Body of pancreas (tissue), 4 donors: ENCODE results near the gene MED13L. TPM values are rescaled to one million over a fixed set of nuclear protein-coding genes. Genes with fewer than 3 reads are reported as not detected.

Experiments
- ATAC-seq: fragments of 150-250 bp; one replicate; pipeline ENCODE4 v1.9.1; 2016
- DNase-seq, 4 donors: peaks; one replicate each; pipeline ENCODE4 v3.0.0-alpha.2; 2019
- H3K27ac ChIP-seq, 4 donors: fragments of 200-600 bp; sonication (generic); 1 replicate in 3 of 4; 2 replicates in 1 of 4; pipeline versions ENCODE4 v1.5.1 to v1.6.1; 2016 to 2019; ENCODE audit warnings: mild to moderate bottlenecking in 1 of 4, mixed read lengths in 1 of 4, moderate library complexity in 1 of 4
- H3K27me3 ChIP-seq, 2 donors: fragments of 200-600 bp; sonication (generic); one replicate each; pipeline ENCODE4 v1.6.0; 2016; ENCODE audit warnings: mild to moderate bottlenecking in 1 of 2
- H3K36me3 ChIP-seq, 2 donors: fragments of 200-600 bp; sonication (generic); replicated peaks in 1 of 2; 2 replicates each; pipeline ENCODE4 v1.5.1; 2016; ENCODE audit warnings: low read depth in 2 of 2; ENCODE audit not compliant: insufficient read depth in 1 of 2
- H3K4me1 ChIP-seq: fragments of 200-600 bp; sonication (generic); one replicate; pipeline ENCODE4 v1.6.0; 2016
- H3K4me3 ChIP-seq, 2 donors: fragments of 200-600 bp; sonication (generic); 1 replicate in 1 of 2; 2 replicates in 1 of 2; pipeline ENCODE4 v1.5.1; 2016 to 2019
- H3K9me3 ChIP-seq, 3 donors: fragments of 200-600 bp; sonication (generic); 1 replicate in 2 of 3; 2 replicates in 1 of 3; pipeline ENCODE4 v1.5.1; 2016
- POLR2A ChIP-seq, 3 donors: fragments of 450-650 bp; IDR thresholded peaks; one replicate each; pipeline ENCODE4 v1.6.1; 2016; ENCODE audit warnings: antibody characterized with exemption in 3 of 3, mild to moderate bottlenecking in 2 of 3
- WGBS, 2 donors: methylation state at CpG; one replicate each; pipeline ENCODE4 v1.1.5; 2017; 5-methylcytosine and 5-hydroxymethylcytosine counted together
- intact Hi-C: fragments of 100-400 bp; cut with DNase I; formaldehyde crosslinking; loops from one replicate; pipeline ENCODE4 v1.15.1; 2023
- total RNA-seq, 2 donors: library from RNA; depleted of rRNA; stranded (reverse); fragments of >200 nt; gene quantifications; one replicate each; pipeline ENCODE4 v1.1.0, GENCODE V29; 2016
- TF ChIP-seq, protein P1 (sequence below), 7 experiments: fragments of 450-650 bp in 4 of 7; fragments of 200-600 bp in 3 of 7; sonication (generic) in 3 of 7; IDR thresholded peaks; one replicate each; pipeline ENCODE4 v1.5.1; 2016 to 2019; ENCODE audit warnings: antibody characterized with exemption in 7 of 7

Gene MED13L
- total RNA-seq, 2 donors from 2014 or later: 65.9 to 72.6 TPM

- ATAC-seq (no peak), DNase-seq (no peak)
- Histone ChIP-seq H3K36me3 (no peaks in the 10 kb centered on the region), H3K27me3 (no peaks in the 10 kb centered on the region), H3K4me3 (no peak overlapping the region), H3K9me3 (no peaks in the 10 kb centered on the region), H3K4me1 (peaks cover 14% of the 10 kb centered on the region), H3K27ac (no peak overlapping the region)
- intact Hi-C loops: no loop called here
- WGBS, 2 donors: 81 to 82% methylated on average over 3 of the region's 3 CpGs
- no peak for TF ChIP-seq POLR2A (IDR thresholded peaks at IDR 0.05)
- TF ChIP-seq, protein P1, sequence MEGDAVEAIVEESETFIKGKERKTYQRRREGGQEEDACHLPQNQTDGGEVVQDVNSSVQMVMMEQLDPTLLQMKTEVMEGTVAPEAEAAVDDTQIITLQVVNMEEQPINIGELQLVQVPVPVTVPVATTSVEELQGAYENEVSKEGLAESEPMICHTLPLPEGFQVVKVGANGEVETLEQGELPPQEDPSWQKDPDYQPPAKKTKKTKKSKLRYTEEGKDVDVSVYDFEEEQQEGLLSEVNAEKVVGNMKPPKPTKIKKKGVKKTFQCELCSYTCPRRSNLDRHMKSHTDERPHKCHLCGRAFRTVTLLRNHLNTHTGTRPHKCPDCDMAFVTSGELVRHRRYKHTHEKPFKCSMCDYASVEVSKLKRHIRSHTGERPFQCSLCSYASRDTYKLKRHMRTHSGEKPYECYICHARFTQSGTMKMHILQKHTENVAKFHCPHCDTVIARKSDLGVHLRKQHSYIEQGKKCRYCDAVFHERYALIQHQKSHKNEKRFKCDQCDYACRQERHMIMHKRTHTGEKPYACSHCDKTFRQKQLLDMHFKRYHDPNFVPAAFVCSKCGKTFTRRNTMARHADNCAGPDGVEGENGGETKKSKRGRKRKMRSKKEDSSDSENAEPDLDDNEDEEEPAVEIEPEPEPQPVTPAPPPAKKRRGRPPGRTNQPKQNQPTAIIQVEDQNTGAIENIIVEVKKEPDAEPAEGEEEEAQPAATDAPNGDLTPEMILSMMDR (IDR thresholded peaks at IDR 0.05): no peak
Measured at GRCh38 chr12:116055895-116056607, 221.4 kb downstream of the MED13L start.

DNA sequence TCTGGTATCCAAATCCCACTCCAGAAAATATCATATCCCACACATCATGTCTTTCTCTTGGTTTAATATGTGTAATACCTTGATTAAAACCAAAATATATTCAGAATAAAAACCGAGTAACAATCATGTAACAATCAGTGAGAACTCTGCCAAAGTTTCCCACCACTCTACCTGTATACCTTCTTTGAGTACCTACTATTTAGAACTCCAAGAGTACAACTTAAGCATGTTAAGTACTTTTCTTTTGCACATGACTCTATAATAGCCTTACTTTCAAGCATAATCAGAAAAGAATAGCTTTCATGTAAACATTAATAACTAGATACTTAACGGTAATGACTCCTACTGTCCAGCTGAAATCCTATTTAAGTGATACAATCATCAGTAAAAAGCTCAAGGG lies 223.2 kb downstream of the MED13L start:
- Histone ChIP-seq H3K27me3 (no peaks in the 10 kb centered on the region), H3K9me3 (no peaks in the 10 kb centered on the region), H3K4me3 (no peak overlapping the region), H3K27ac (no peak overlapping the region), H3K4me1 (peaks cover 18% of the 10 kb centered on the region), H3K36me3 (no peaks in the 10 kb centered on the region)
- intact Hi-C loops: no loop called here
- ATAC-seq (no peak), DNase-seq (no peak)
- WGBS, 2 donors: 48 to 66% methylated on average over 2 of the region's 2 CpGs
- TF ChIP-seq POLR2A (IDR thresholded peaks at IDR 0.05): no peak

GRCh38 chr12:116053479-116054200 lies 223.9 kb downstream of the MED13L start:
- ATAC-seq: peak; percentile 56
- H3K4me1 ChIP-seq: peaks cover 18% of the 10 kb centered on the region

GRCh38 chr12:116050275-116050674 lies 227.2 kb downstream of the MED13L start:
- no peaks in the 10 kb centered on the region for H3K36me3 ChIP-seq
- intact Hi-C loops: no loop called here
- H3K9me3 ChIP-seq: no peaks in the 10 kb centered on the region
- no peaks in the 10 kb centered on the region for H3K27me3 ChIP-seq
- peaks cover 18% of the 10 kb centered on the region for H3K4me1 ChIP-seq
- TF ChIP-seq, protein P1 (IDR thresholded peaks at IDR 0.05): no peak
- no peak for TF ChIP-seq POLR2A (IDR thresholded peaks at IDR 0.05)
- 82 to 87% methylated on average over 5 of the region's 5 CpGs for WGBS, 2 donors
- H3K4me3 ChIP-seq: no peak overlapping the region
- DNase-seq: no peak
- no peak overlapping the region for H3K27ac ChIP-seq
- no peak for ATAC-seq

More at GRCh38 chr12:116053479-116054200, 223.9 kb downstream of the MED13L start:
- intact Hi-C loops: no loop called here
- Histone ChIP-seq H3K9me3 (no peaks in the 10 kb centered on the region), H3K4me3 (no peak overlapping the region), H3K27me3 (no peaks in the 10 kb centered on the region), H3K36me3 (no peaks in the 10 kb centered on the region), H3K27ac (peak overlapping the region in 1 of 4 donors; percentile 2)
- no peak for TF ChIP-seq POLR2A (IDR thresholded peaks at IDR 0.05)
- TF ChIP-seq, protein P1 (IDR thresholded peaks at IDR 0.05): no peak
- 17 to 21% methylated on average over 3 of the region's 3 CpGs for WGBS, 2 donors
- DNase-seq: peak in 3 of 4 donors; percentile 28 to 55 (median 29)

GRCh38 chr12:116048879-116049278 lies 228.6 kb downstream of the MED13L start:
- no peak overlapping the region for H3K4me3 ChIP-seq
- no peaks in the 10 kb centered on the region for H3K27me3 ChIP-seq
- intact Hi-C loops: no loop called here
- DNase-seq (no peak), ATAC-seq (no peak)
- no peak for TF ChIP-seq POLR2A (IDR thresholded peaks at IDR 0.05)
- TF ChIP-seq, protein P1 (IDR thresholded peaks at IDR 0.05): no peak
- H3K4me1 ChIP-seq: peaks cover 26% of the 10 kb centered on the region
- H3K36me3 ChIP-seq: no peaks in the 10 kb centered on the region
- no peak overlapping the region for H3K27ac ChIP-seq
- H3K9me3 ChIP-seq: no peaks in the 10 kb centered on the region
